ENCODE results near the gene SNRPD3. TPM values are rescaled to one million over a fixed set of nuclear protein-coding genes. Genes with fewer than 3 reads are reported as not detected.
"Not testable (repeated sequence)": the region's sequence is repeated elsewhere in the genome, so short reads cannot be mapped to it uniquely, and the experiment has no call there.

The SNRPD3 gene
- total RNA-seq, 1 donor from 2014 or later, result 78.8 TPM

DNA sequence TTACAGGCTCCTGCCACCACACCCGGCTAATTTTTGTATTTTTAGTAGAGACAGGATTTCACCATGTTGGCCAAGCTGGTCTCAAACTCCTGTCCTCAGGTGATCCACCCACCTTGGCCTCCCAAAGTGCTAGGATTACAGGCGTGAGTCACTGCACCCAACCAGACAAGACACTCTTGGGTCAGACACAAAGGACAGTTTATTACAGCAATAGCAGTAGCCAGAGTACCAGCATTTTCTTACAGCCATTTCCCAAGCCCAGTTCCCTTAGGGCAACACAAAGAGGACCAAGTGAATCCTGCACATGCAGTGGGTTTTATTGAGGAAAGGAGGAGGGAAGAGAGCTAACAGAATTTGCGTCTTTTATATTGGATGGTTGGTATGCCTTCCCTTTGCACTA, 24.8 kb upstream of the SNRPD3 start:
- H3K4me3 ChIP-seq (ENCODE audit: low read length in 3 of 3); H3K9ac ChIP-seq (ENCODE audit: low read depth in 1 of 3, low read length in 3 of 3): not testable (repeated sequence)

DNA sequence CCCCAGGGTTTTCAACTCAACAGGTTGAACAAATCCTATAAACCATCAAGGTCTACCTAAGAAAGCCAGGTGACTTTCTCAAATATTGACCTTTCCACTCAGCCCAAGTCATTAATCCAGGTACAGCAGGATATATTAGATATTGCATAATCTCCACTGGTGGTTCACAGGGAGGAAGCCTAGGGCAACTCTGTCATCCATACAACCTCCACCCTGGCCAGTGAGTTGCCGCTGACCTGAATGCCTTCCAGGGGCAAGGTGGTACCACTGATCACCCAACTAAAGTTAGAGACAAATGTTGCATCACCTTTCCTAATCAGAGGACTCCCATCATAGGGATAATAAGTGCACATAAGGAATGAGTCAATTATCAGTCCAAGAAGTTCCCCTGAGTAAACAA, 23.7 kb upstream of the SNRPD3 start:
- Histone ChIP-seq H3K27ac (ENCODE audit: low read depth, low read length) (no peak overlapping the region), H3K9ac (ENCODE audit: low read depth in 1 of 3, low read length in 3 of 3) (no peak overlapping the region), H3K4me1 (ENCODE audit: control insufficient read depth in 3 of 3, insufficient read depth in 3 of 3, low read length in 3 of 3) (peaks cover 0 to 4% (median 0%) of the 10 kb centered on the region in 3 donors), H3K27me3 (ENCODE audit: control insufficient read depth in 3 of 3, insufficient read depth in 3 of 3, low read length in 3 of 3) (no peaks in the 10 kb centered on the region), H3K9me3 (ENCODE audit: control insufficient read depth in 3 of 3, low read length in 3 of 3) (no peaks in the 10 kb centered on the region), H3K4me3 (ENCODE audit: low read length in 3 of 3) (no peak overlapping the region), H3K36me3 (ENCODE audit: control insufficient read depth in 3 of 3, insufficient read depth in 3 of 3, low read length in 3 of 3) (no peaks in the 10 kb centered on the region)

More for the DNA sequence above, 24.8 kb upstream of the SNRPD3 start:
- H3K4me1 ChIP-seq (ENCODE audit: control insufficient read depth in 3 of 3, insufficient read depth in 3 of 3, low read length in 3 of 3); H3K36me3 ChIP-seq (ENCODE audit: control insufficient read depth in 3 of 3, insufficient read depth in 3 of 3, low read length in 3 of 3); H3K9me3 ChIP-seq (ENCODE audit: control insufficient read depth in 3 of 3, low read length in 3 of 3); H3K27ac ChIP-seq (ENCODE audit: low read depth, low read length); H3K27me3 ChIP-seq (ENCODE audit: control insufficient read depth in 3 of 3, insufficient read depth in 3 of 3, low read length in 3 of 3): not testable (repeated sequence)

DNA sequence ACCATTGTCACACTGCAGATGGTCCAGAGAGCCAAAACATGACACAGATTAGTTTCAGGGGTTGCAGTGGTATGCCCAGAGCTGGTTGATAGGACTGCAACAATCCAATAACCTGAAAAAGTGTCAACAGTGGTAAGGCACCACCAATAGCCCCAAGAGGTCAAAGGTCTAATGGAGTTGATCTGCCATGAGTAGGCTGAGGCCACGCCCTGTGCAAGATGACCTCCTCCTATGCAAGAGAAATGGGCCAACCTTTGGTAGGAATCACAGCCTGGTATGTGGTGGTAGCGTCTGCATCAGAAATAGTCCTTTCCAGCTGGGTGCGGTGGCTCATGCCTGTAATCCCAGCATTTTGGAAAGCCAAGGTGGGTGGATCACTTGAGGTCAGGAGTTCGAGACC, 20.5 kb upstream of the SNRPD3 start:
- Histone ChIP-seq H3K9ac (ENCODE audit: low read depth in 1 of 3, low read length in 3 of 3) (no peak overlapping the region), H3K9me3 (ENCODE audit: control insufficient read depth in 3 of 3, low read length in 3 of 3) (no peaks in the 10 kb centered on the region), H3K27me3 (ENCODE audit: control insufficient read depth in 3 of 3, insufficient read depth in 3 of 3, low read length in 3 of 3) (no peaks in the 10 kb centered on the region), H3K4me1 (ENCODE audit: control insufficient read depth in 3 of 3, insufficient read depth in 3 of 3, low read length in 3 of 3) (peaks cover 6 to 13% (median 9%) of the 10 kb centered on the region in 3 donors), H3K27ac (ENCODE audit: low read depth, low read length) (no peak overlapping the region), H3K36me3 (ENCODE audit: control insufficient read depth in 3 of 3, insufficient read depth in 3 of 3, low read length in 3 of 3) (peaks cover 6 to 8% (median 8%) of the 10 kb centered on the region in 3 donors), H3K4me3 (ENCODE audit: low read length in 3 of 3) (no peak overlapping the region)

GRCh38 chr22:24536089-24536488, 19.7 kb upstream of the SNRPD3 start:
- Histone ChIP-seq H3K9me3 (ENCODE audit: control insufficient read depth in 3 of 3, low read length in 3 of 3) (no peaks in the 10 kb centered on the region), H3K27me3 (ENCODE audit: control insufficient read depth in 3 of 3, insufficient read depth in 3 of 3, low read length in 3 of 3) (no peaks in the 10 kb centered on the region), H3K36me3 (ENCODE audit: control insufficient read depth in 3 of 3, insufficient read depth in 3 of 3, low read length in 3 of 3) (peaks cover 12 to 15% (median 14%) of the 10 kb centered on the region in 3 donors), H3K27ac (ENCODE audit: low read depth, low read length) (no peak overlapping the region), H3K4me1 (ENCODE audit: control insufficient read depth in 3 of 3, insufficient read depth in 3 of 3, low read length in 3 of 3) (peaks cover 13 to 20% (median 17%) of the 10 kb centered on the region in 3 donors), H3K9ac (ENCODE audit: low read depth in 1 of 3, low read length in 3 of 3) (no peak overlapping the region), H3K4me3 (ENCODE audit: low read length in 3 of 3) (no peak overlapping the region)

DNA sequence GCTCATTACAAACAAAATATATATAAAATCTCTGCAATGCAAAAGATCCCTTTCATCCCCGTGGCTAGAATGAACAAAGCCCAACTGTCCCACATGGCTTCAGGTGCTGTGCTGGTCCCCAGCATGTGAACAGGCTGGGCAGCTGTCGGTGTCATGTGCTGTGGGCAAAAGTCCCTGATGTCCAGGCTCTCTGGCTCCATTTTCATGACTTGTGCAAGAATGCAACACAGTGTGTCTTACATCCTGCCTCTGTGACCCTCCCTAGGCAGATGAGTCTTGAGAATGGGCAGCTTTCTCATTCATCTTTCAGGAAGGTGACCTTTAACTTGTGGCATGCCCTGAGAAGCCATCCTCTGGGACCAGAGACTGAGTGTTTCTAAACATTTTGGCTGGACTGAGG, 15.3 kb upstream of the SNRPD3 start:
- peaks cover 40 to 45% (median 42%) of the 10 kb centered on the region in 3 donors for H3K36me3 ChIP-seq (ENCODE audit: control insufficient read depth in 3 of 3, insufficient read depth in 3 of 3, low read length in 3 of 3)
- H3K4me1 ChIP-seq (ENCODE audit: control insufficient read depth in 3 of 3, insufficient read depth in 3 of 3, low read length in 3 of 3), result peaks cover 53 to 64% (median 58%) of the 10 kb centered on the region in 3 donors
- H3K27me3 ChIP-seq (ENCODE audit: control insufficient read depth in 3 of 3, insufficient read depth in 3 of 3, low read length in 3 of 3), result no peaks in the 10 kb centered on the region
- peak overlapping the region in 1 of 3 donors; percentile 11 for H3K9ac ChIP-seq (ENCODE audit: low read depth in 1 of 3, low read length in 3 of 3)
- no peaks in the 10 kb centered on the region for H3K9me3 ChIP-seq (ENCODE audit: control insufficient read depth in 3 of 3, low read length in 3 of 3)
- peak overlapping the region in 1 of 3 donors; percentile 2 for H3K4me3 ChIP-seq (ENCODE audit: low read length in 3 of 3)
- H3K27ac ChIP-seq (ENCODE audit: low read depth, low read length), result peak overlapping the region; percentile 48

GRCh38 chr22:24541681-24542515, 13.9 kb upstream of the SNRPD3 start:
- Histone ChIP-seq H3K27me3 (ENCODE audit: control insufficient read depth in 3 of 3, insufficient read depth in 3 of 3, low read length in 3 of 3) (no peaks in the 10 kb centered on the region), H3K9me3 (ENCODE audit: control insufficient read depth in 3 of 3, low read length in 3 of 3) (no peaks in the 10 kb centered on the region), H3K4me1 (ENCODE audit: control insufficient read depth in 3 of 3, insufficient read depth in 3 of 3, low read length in 3 of 3) (peaks cover 53 to 62% (median 58%) of the 10 kb centered on the region in 3 donors), H3K9ac (ENCODE audit: low read depth in 1 of 3, low read length in 3 of 3) (peak overlapping the region; percentile 10 to 62 (median 51)), H3K4me3 (ENCODE audit: low read length in 3 of 3) (no peak overlapping the region), H3K27ac (ENCODE audit: low read depth, low read length) (no peak overlapping the region), H3K36me3 (ENCODE audit: control insufficient read depth in 3 of 3, insufficient read depth in 3 of 3, low read length in 3 of 3) (peaks cover 48 to 53% (median 50%) of the 10 kb centered on the region in 3 donors)

GRCh38 chr22:24542641-24543040, 13.2 kb upstream of the SNRPD3 start:
- no peak overlapping the region for H3K4me3 ChIP-seq (ENCODE audit: low read length in 3 of 3)
- H3K4me1 ChIP-seq (ENCODE audit: control insufficient read depth in 3 of 3, insufficient read depth in 3 of 3, low read length in 3 of 3), result peaks cover 53 to 62% (median 58%) of the 10 kb centered on the region in 3 donors
- peaks cover 54 to 58% (median 58%) of the 10 kb centered on the region in 3 donors for H3K36me3 ChIP-seq (ENCODE audit: control insufficient read depth in 3 of 3, insufficient read depth in 3 of 3, low read length in 3 of 3)
- H3K27me3 ChIP-seq (ENCODE audit: control insufficient read depth in 3 of 3, insufficient read depth in 3 of 3, low read length in 3 of 3), result no peaks in the 10 kb centered on the region
- peak overlapping the region; percentile 20 for H3K27ac ChIP-seq (ENCODE audit: low read depth, low read length)
- peak overlapping the region in 2 of 3 donors; percentile 43 to 62 for H3K9ac ChIP-seq (ENCODE audit: low read depth in 1 of 3, low read length in 3 of 3)
- H3K9me3 ChIP-seq (ENCODE audit: control insufficient read depth in 3 of 3, low read length in 3 of 3), result no peaks in the 10 kb centered on the region

GRCh38 chr22:24543185-24543601, 12.6 kb upstream of the SNRPD3 start:
- peaks cover 53 to 62% (median 58%) of the 10 kb centered on the region in 3 donors for H3K4me1 ChIP-seq (ENCODE audit: control insufficient read depth in 3 of 3, insufficient read depth in 3 of 3, low read length in 3 of 3)
- H3K27ac ChIP-seq (ENCODE audit: low read depth, low read length), result peak overlapping the region; percentile 20
- H3K27me3 ChIP-seq (ENCODE audit: control insufficient read depth in 3 of 3, insufficient read depth in 3 of 3, low read length in 3 of 3), result no peaks in the 10 kb centered on the region
- H3K36me3 ChIP-seq (ENCODE audit: control insufficient read depth in 3 of 3, insufficient read depth in 3 of 3, low read length in 3 of 3), result peaks cover 56 to 62% (median 61%) of the 10 kb centered on the region in 3 donors
- H3K4me3 ChIP-seq (ENCODE audit: low read length in 3 of 3), result no peak overlapping the region
- peak overlapping the region in 1 of 3 donors; percentile 8 for H3K9ac ChIP-seq (ENCODE audit: low read depth in 1 of 3, low read length in 3 of 3)
- no peaks in the 10 kb centered on the region for H3K9me3 ChIP-seq (ENCODE audit: control insufficient read depth in 3 of 3, low read length in 3 of 3)

- H3K4me3 ChIP-seq (ENCODE audit: low read length in 3 of 3), result no peak overlapping the region
- no peaks in the 10 kb centered on the region for H3K9me3 ChIP-seq (ENCODE audit: control insufficient read depth in 3 of 3, low read length in 3 of 3)
- H3K36me3 ChIP-seq (ENCODE audit: control insufficient read depth in 3 of 3, insufficient read depth in 3 of 3, low read length in 3 of 3), result peaks cover 62 to 67% (median 67%) of the 10 kb centered on the region in 3 donors
- H3K9ac ChIP-seq (ENCODE audit: low read depth in 1 of 3, low read length in 3 of 3), result peak overlapping the region in 1 of 3 donors; percentile 50
- H3K27me3 ChIP-seq (ENCODE audit: control insufficient read depth in 3 of 3, insufficient read depth in 3 of 3, low read length in 3 of 3), result no peaks in the 10 kb centered on the region
- peaks cover 53 to 66% (median 58%) of the 10 kb centered on the region in 3 donors for H3K4me1 ChIP-seq (ENCODE audit: control insufficient read depth in 3 of 3, insufficient read depth in 3 of 3, low read length in 3 of 3)
- no peak overlapping the region for H3K27ac ChIP-seq (ENCODE audit: low read depth, low read length)
Measured at GRCh38 chr22:24543679-24544243, 12.0 kb upstream of the SNRPD3 start.

DNA sequence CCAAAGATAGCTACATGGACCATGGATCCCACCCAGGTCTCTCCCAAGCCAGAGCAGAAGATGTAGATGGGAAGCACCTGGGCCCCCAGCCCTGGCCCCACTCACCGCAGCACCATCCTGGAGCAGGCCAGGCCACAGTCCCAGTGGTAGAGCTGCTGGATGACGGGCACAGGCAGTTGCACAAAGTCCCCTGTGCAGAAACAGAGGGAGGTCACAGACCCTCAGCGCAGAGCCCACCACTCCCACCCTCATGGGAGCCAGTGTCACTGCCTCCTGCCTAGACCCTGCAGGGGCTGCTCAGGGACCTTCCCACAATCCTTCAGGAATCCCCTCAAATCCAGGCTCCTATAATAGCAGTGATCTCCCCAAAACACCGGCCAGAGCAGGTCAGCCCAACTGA, 7.0 kb upstream of the SNRPD3 start:
- Histone ChIP-seq H3K36me3 (ENCODE audit: control insufficient read depth in 3 of 3, insufficient read depth in 3 of 3, low read length in 3 of 3) (peaks cover 37 to 45% (median 42%) of the 10 kb centered on the region in 3 donors), H3K4me1 (ENCODE audit: control insufficient read depth in 3 of 3, insufficient read depth in 3 of 3, low read length in 3 of 3) (peaks cover 51 to 66% (median 58%) of the 10 kb centered on the region in 3 donors)

More for the DNA sequence above, 7.0 kb upstream of the SNRPD3 start:
- Histone ChIP-seq H3K27me3 (ENCODE audit: control insufficient read depth in 3 of 3, insufficient read depth in 3 of 3, low read length in 3 of 3) (no peaks in the 10 kb centered on the region), H3K4me3 (ENCODE audit: low read length in 3 of 3) (no peak overlapping the region), H3K9me3 (ENCODE audit: control insufficient read depth in 3 of 3, low read length in 3 of 3) (no peaks in the 10 kb centered on the region), H3K9ac (ENCODE audit: low read depth in 1 of 3, low read length in 3 of 3) (peak overlapping the region in 1 of 3 donors; percentile 16), H3K27ac (ENCODE audit: low read depth, low read length) (no peak overlapping the region)
